Naive thymus-derived CD8-positive, alpha-beta T cell (primary cell): ENCODE data around the gene CCNH. TPM values are rescaled to one million over a fixed set of nuclear protein-coding genes. Genes with fewer than 3 reads are reported as not detected.

Source experiments
- ATAC-seq, 2 donors: fragments of 150-1000 bp; cut with Tn5 transposase in 1 of 2; sonication (Bioruptor Pico), chemical (Tn5 transposase) in 1 of 2; 1 replicate in 1 of 2; 2 replicates in 1 of 2; pipeline ENCODE4 v1.10.0; 2021; ENCODE audit warnings: mild to moderate bottlenecking in 2 of 2, moderate library complexity in 2 of 2
- POLR2A ChIA-PET: fragments of 350-600 bp; sonication (Branson Sonifier 250); formaldehyde crosslinking; loops from one replicate; lab custom pipeline; 2021; ENCODE audit warnings: antibody characterized with exemption; lab: Charles Lee
- DNase-seq, 10 donors: peaks; one replicate each; pipeline versions ENCODE4 v3.0.0 to v3.0.0-alpha.2; 2020 to 2022
- H3K27ac Mint-ChIP-seq, 10 donors: one replicate each; pipeline ENCODE4 v1.8.0; 2020 to 2022; ENCODE audit warnings: mild to moderate bottlenecking in 10 of 10, mixed read lengths in 10 of 10, moderate library complexity in 4 of 10, inconsistent platforms in 1 of 10
- H3K27me3 Mint-ChIP-seq, 5 donors: one replicate each; pipeline ENCODE4 v1.8.0; 2021 to 2022; ENCODE audit warnings: mixed read lengths in 5 of 5
- H3K36me3 Mint-ChIP-seq, 3 donors: one replicate each; pipeline ENCODE4 v1.8.0; 2020 to 2022; ENCODE audit warnings: mixed read lengths in 3 of 3, mild to moderate bottlenecking in 2 of 3, inconsistent platforms in 1 of 3
- H3K4me1 Mint-ChIP-seq, 4 donors: one replicate each; pipeline ENCODE4 v1.8.0; 2021 to 2022; ENCODE audit warnings: mixed read lengths in 4 of 4
- H3K4me3 Mint-ChIP-seq, 10 donors: one replicate each; pipeline ENCODE4 v1.8.0; 2020 to 2022; ENCODE audit warnings: mild to moderate bottlenecking in 10 of 10, mixed read lengths in 10 of 10, moderate library complexity in 6 of 10, inconsistent platforms in 1 of 10
- H3K9me3 Mint-ChIP-seq, 9 donors: one replicate each; pipeline ENCODE4 v1.8.0; 2020 to 2022; ENCODE audit warnings: mixed read lengths in 9 of 9, mild to moderate bottlenecking in 3 of 9, inconsistent platforms in 1 of 9, moderate library complexity in 1 of 9
- polyA plus RNA-seq, 3 donors: library from polyadenylated mRNA; unstranded; fragments of 300-500 nt; fragmentation: Illumina TruSeq; gene quantifications; one replicate each; pipeline ENCODE4 v1.2.3, GENCODE V29; 2021
- total RNA-seq, 8 experiments: library from RNA in 2 of 8; stranded (reverse) in 2 of 8; gene quantifications; one replicate each; pipeline ENCODE4 v1.2.3 and lab custom pipeline; 2021 to 2026

CCNH gene
- total and polyA plus RNA-seq, 5 experiments from 2014 or later: 50.2 to 86.9 (median 58.1) TPM

- Mint-ChIP-seq H3K4me3 (no peak overlapping the region), H3K27me3 (no peaks in the 10 kb centered on the region), H3K9me3 (peaks cover 0 to 12% (median 0%) of the 10 kb centered on the region in 9 donors), H3K36me3 (peaks cover 13 to 44% (median 32%) of the 10 kb centered on the region in 3 donors), H3K4me1 (peaks cover 2 to 22% (median 10%) of the 10 kb centered on the region in 4 donors), H3K27ac (no peak overlapping the region)
- no peak for ATAC-seq
- POLR2A ChIA-PET: no interaction called here
- no peak for DNase-seq
Measured at GRCh38 chr5:87347272-87347671, 65.5 kb downstream of the CCNH start.

Other genes starting within 250 kb of the CCNH start
- 10 to 100 TPM; 25.0 to 26.1 TPM for gene RASA1, start 145.0 kb downstream of the CCNH start, total RNA-seq
- 1 to 10 TPM; 3.4 to 7.7 (median 3.6) TPM for gene RASA1, start 145.0 kb downstream of the CCNH start, polyA plus RNA-seq